ENCODE data around the gene KAT6B.

The KAT6B gene

GRCh38 chr10:75081379-75081778 lies 255.0 kb downstream of the KAT6B start:
- no peak for DNase-seq (ENCODE audit: low read depth, low spot score)
- POLR2A ChIA-PET, result interaction anchor here (0.6 kb wide), 1 partner anchor 30 kb away, joined by 3 read pairs; the partner anchor contains the start of gene SAMD8
- CTCF ChIA-PET, result interaction anchor here (0.8 to 1.2 kb wide), 2 partner anchors 837 kb away, joined by 4 read pairs; no protein-coding TSS in a partner anchor
- no peak for TF ChIP-seq CTCF (IDR thresholded peaks at IDR 0.05; ENCODE audit: insufficient read depth, low read length, missing control alignments)
- H3K4me3 ChIP-seq (ENCODE audit: low read depth, low read length), result no peak overlapping the region
